IMR-90 (cell line): ENCODE measurements around the gene NKAIN4. TPM values are rescaled to one million over a fixed set of nuclear protein-coding genes. Genes with fewer than 3 reads are reported as not detected.
A peak's percentile ranks its signal among the peaks of the same experiment; 100 is the strongest.

Experiments
- ATAC-seq: fragments of 200-7000 bp; cut with Tn5 transposase; 2 replicates; pipeline ENCODE4 v1.9.1; 2020; ENCODE audit warnings: low read depth, mild to moderate bottlenecking, moderate library complexity
- BruUV-seq: library from RNA; stranded (reverse); fragments of 400-500 nt; replicated peaks from 2 replicates; lab custom pipeline; 2021; lab: Mats Ljungman, UMichigan
- CTCF ChIA-PET: fragments of 300-600 bp; formaldehyde crosslinking; extraction: SDS; loops from one replicate; lab custom pipeline; 2021; ENCODE audit warnings: antibody characterized with exemption; lab: Yijun Ruan, JAX
- POLR2A ChIA-PET: fragments of 300-600 bp; sonication (Branson Sonifier 250); formaldehyde crosslinking; loops from one replicate; lab custom pipeline; 2022; ENCODE audit warnings: antibody characterized with exemption; ENCODE audit not compliant: unreplicated experiment; lab: Charles Lee
- DNase-seq: peaks from one replicate; pipeline ENCODE4 v3.0.0; 2013
- H2AFZ ChIP-seq: replicated peaks from 2 replicates; pipeline ENCODE3; 2013; ENCODE audit warnings: low read length, mild to moderate bottlenecking; ENCODE audit not compliant: poor library complexity
- H2AK5ac ChIP-seq: 2 replicates; pipeline ENCODE4 v1.6.1; 2013; ENCODE audit warnings: low read depth, low read length, inconsistent platforms
- H2AK9ac ChIP-seq: replicated peaks from 2 replicates; pipeline ENCODE3; 2013; ENCODE audit warnings: mild to moderate bottlenecking, low read depth, low read length, moderate library complexity; ENCODE audit not compliant: poor library complexity
- H2BK120ac ChIP-seq: 2 replicates; pipeline ENCODE4 v1.6.1; 2013; ENCODE audit warnings: low read depth, low read length, inconsistent platforms
- H2BK15ac ChIP-seq: 3 replicates; pipeline ENCODE4 v1.6.1; 2013; ENCODE audit warnings: low read depth, low read length, inconsistent platforms
- H2BK20ac ChIP-seq: 2 replicates; pipeline ENCODE4 v1.6.1; 2013; ENCODE audit warnings: low read depth, mild to moderate bottlenecking, inconsistent platforms, low read length, moderate library complexity
- H2BK5ac ChIP-seq: 2 replicates; pipeline ENCODE4 v1.6.1; 2013; ENCODE audit warnings: mild to moderate bottlenecking, low read depth, low read length, inconsistent platforms; ENCODE audit not compliant: poor library complexity, severe bottlenecking
- H3K14ac ChIP-seq: replicated peaks from 2 replicates; pipeline ENCODE4 v1.6.1; 2013; ENCODE audit warnings: low read depth, low read length, inconsistent platforms
- H3K18ac ChIP-seq: 2 replicates; pipeline ENCODE4 v1.6.1; 2013; ENCODE audit warnings: low read depth, low read length, control low read depth
- H3K23ac ChIP-seq: 2 replicates; pipeline ENCODE4 v1.6.1; 2013; ENCODE audit warnings: low read depth, low read length, inconsistent platforms
- H3K27ac ChIP-seq: 2 replicates; pipeline ENCODE4 v1.5.1; 2013; ENCODE audit warnings: mild to moderate bottlenecking, control low read depth, low read length; ENCODE audit not compliant: insufficient read depth
- H3K27me3 ChIP-seq: 2 replicates; pipeline ENCODE4 v1.6.1; 2013; ENCODE audit warnings: low read length; ENCODE audit not compliant: control insufficient read depth, insufficient read depth
- H3K36me3 ChIP-seq: 2 replicates; pipeline ENCODE4 v1.6.1; 2013; ENCODE audit warnings: low read length, mixed read lengths; ENCODE audit not compliant: control insufficient read depth, insufficient read depth
- H3K4ac ChIP-seq: 2 replicates; pipeline ENCODE4 v1.6.1; 2013; ENCODE audit warnings: low read depth, low read length, inconsistent platforms
- H3K4me1 ChIP-seq: 2 replicates; pipeline ENCODE4 v1.6.1; 2013; ENCODE audit warnings: low read length, mixed read lengths; ENCODE audit not compliant: control insufficient read depth, insufficient read depth
- H3K4me2 ChIP-seq: 2 replicates; pipeline ENCODE4 v1.6.1; 2013; ENCODE audit warnings: low read depth, mild to moderate bottlenecking, control low read depth, low read length, moderate library complexity
- H3K4me3 ChIP-seq: 2 replicates; pipeline ENCODE4 v1.5.1; 2013; ENCODE audit warnings: low read depth, mild to moderate bottlenecking, control low read depth, low read length, moderate library complexity; ENCODE audit not compliant: insufficient read depth
- H3K56ac ChIP-seq: 2 replicates; pipeline ENCODE4 v1.6.1; 2013; ENCODE audit warnings: low read length, inconsistent platforms; ENCODE audit not compliant: insufficient read depth; ENCODE audit errors: extremely low read depth
- H3K79me1 ChIP-seq, 2 experiments: 2 replicates each; pipeline ENCODE4 v1.6.1; 2013; ENCODE audit warnings: low read length in 2 of 2, inconsistent platforms in 1 of 2, low read depth in 1 of 2
- H3K9ac ChIP-seq: 2 replicates; pipeline ENCODE4 v1.6.1; 2013; ENCODE audit warnings: low read depth, low read length, control low read depth
- H3K9me1 ChIP-seq: 2 replicates; pipeline ENCODE4 v1.6.1; 2013; ENCODE audit warnings: low read length, inconsistent platforms; ENCODE audit not compliant: insufficient read depth
- H3K9me3 ChIP-seq: 2 replicates; pipeline ENCODE4 v1.6.1; 2013; ENCODE audit warnings: low read length; ENCODE audit not compliant: control insufficient read depth, insufficient read depth
- H4K20me1 ChIP-seq: 2 replicates; pipeline ENCODE4 v1.6.1; 2013; ENCODE audit warnings: low read length, inconsistent platforms; ENCODE audit not compliant: insufficient read depth
- H4K5ac ChIP-seq: 2 replicates; pipeline ENCODE4 v1.6.1; 2013; ENCODE audit warnings: mild to moderate bottlenecking, low read depth, low read length, control low read depth
- H4K8ac ChIP-seq, 2 experiments: 2 replicates each; pipeline ENCODE4 v1.6.1; 2013; ENCODE audit warnings: low read depth in 2 of 2, low read length in 2 of 2, control low read depth in 1 of 2, inconsistent platforms in 1 of 2
- H4K91ac ChIP-seq: 2 replicates; pipeline ENCODE4 v1.6.1; 2013; ENCODE audit warnings: low read depth, low read length, inconsistent platforms; ENCODE audit not compliant: insufficient read depth
- CEBPB ChIP-seq: IDR thresholded peaks from 2 replicates; pipeline ENCODE4 v1.6.1; 2012; ENCODE audit warnings: low read depth, low read length, improper control_type of control experiment
- CHD1 ChIP-seq: IDR thresholded peaks from 2 replicates; pipeline ENCODE4 v1.6.1; 2012; ENCODE audit warnings: low read depth, low read length, improper control_type of control experiment
- FOS ChIP-seq: fragments of 150-350 bp; IDR thresholded peaks from 2 replicates; pipeline ENCODE4 v1.6.1; 2016; ENCODE audit warnings: low read depth, low read length
- MAFK ChIP-seq: IDR thresholded peaks from 2 replicates; pipeline ENCODE4 v1.6.1; 2012; ENCODE audit warnings: low read depth, low read length, improper control_type of control experiment
- MAZ ChIP-seq: IDR thresholded peaks from 2 replicates; pipeline ENCODE4 v1.6.1; 2012; ENCODE audit warnings: low read depth, mild to moderate bottlenecking, low read length, improper control_type of control experiment, moderate library complexity, borderline replicate concordance
- MXI1 ChIP-seq: IDR thresholded peaks from 2 replicates; pipeline ENCODE4 v1.6.1; 2012; ENCODE audit warnings: low read depth, mild to moderate bottlenecking, low read length, moderate library complexity, borderline replicate concordance
- POLR2A ChIP-seq: IDR thresholded peaks from 2 replicates; pipeline ENCODE4 v1.6.1; 2012; ENCODE audit warnings: mild to moderate bottlenecking, low read depth, low read length
- RAD21 ChIP-seq: IDR thresholded peaks from 2 replicates; pipeline ENCODE4 v1.6.1; 2012; ENCODE audit warnings: low read length, improper control_type of control experiment
- RFX5 ChIP-seq: IDR thresholded peaks from 2 replicates; pipeline ENCODE4 v1.8.0; 2012; ENCODE audit warnings: low read depth, mild to moderate bottlenecking, low read length, moderate library complexity
- SMC3 ChIP-seq: fragments of 150-350 bp; IDR thresholded peaks from 2 replicates; pipeline ENCODE4 v1.6.1; 2016; ENCODE audit warnings: low read depth, mild to moderate bottlenecking, antibody characterized with exemption, low read length, moderate library complexity
- USF2 ChIP-seq: fragments of 150-350 bp; IDR thresholded peaks from 2 replicates; pipeline ENCODE4 v1.6.1; 2017; ENCODE audit warnings: mild to moderate bottlenecking, antibody characterized with exemption, low read length, low read depth
- whole genome bisulfite sequencing, 2 experiments: methylation state at CpG; one replicate each; pipeline versions ENCODE4 v1.1.5 to v1.1.7; 2013; ENCODE audit warnings: missing lambda C conversion rate in 2 of 2; ENCODE audit not compliant: insufficient read length in 1 of 2; ENCODE audit errors: extremely low coverage in 2 of 2; 5-methylcytosine and 5-hydroxymethylcytosine counted together
- dilution Hi-C: fragments of 300-500 bp; cut with HindIII; formaldehyde crosslinking; loops from one replicate; pipeline ENCODE4 v1.14.3; 2018; ENCODE audit warnings: low sequenced_read_pairs; ENCODE audit not compliant: unreplicated experiment
- in situ Hi-C: fragments of 300-500 bp; cut with MboI; formaldehyde crosslinking; loops from 3 replicates; pipeline ENCODE4 v1.14.3; 2019; ENCODE audit warnings: low sequenced_read_pairs, inconsistent platforms, mixed read lengths
- intact Hi-C: fragments of 100-400 bp; cut with micrococcal nuclease; formaldehyde crosslinking; loops from 2 replicates; pipeline ENCODE4 v1.10.0; 2022
- polyA plus RNA-seq, 3 experiments: library from polyadenylated mRNA; depleted of rRNA; stranded (reverse); fragments of >200 nt; gene quantifications; 2 replicates each; pipeline ENCODE4 v1.2.3, GENCODE V29; 2012; ENCODE audit warnings: low replicate concordance in 1 of 3
- total RNA-seq: library from RNA; depleted of rRNA; stranded (reverse); fragments of >200 nt; gene quantifications from 2 replicates; pipeline ENCODE4 v1.2.3, GENCODE V29; 2012
- TF ChIP-seq, protein P1 (sequence below): conservative IDR thresholded peaks from 2 replicates; pipeline ENCODE4 v1.5.1; 2012; ENCODE audit warnings: mild to moderate bottlenecking, low read depth, low read length, improper control_type of control experiment
- TF ChIP-seq, protein P2 (sequence below): fragments of 150-350 bp; IDR thresholded peaks from 2 replicates; pipeline ENCODE4 v1.6.1; 2016; ENCODE audit warnings: low read depth, mild to moderate bottlenecking, low read length, moderate library complexity, borderline replicate concordance

NKAIN4 gene
- total and polyA plus RNA-seq, 2 of the 4 experiments (the other 2 are of a cell fraction), result not detected

DNA sequence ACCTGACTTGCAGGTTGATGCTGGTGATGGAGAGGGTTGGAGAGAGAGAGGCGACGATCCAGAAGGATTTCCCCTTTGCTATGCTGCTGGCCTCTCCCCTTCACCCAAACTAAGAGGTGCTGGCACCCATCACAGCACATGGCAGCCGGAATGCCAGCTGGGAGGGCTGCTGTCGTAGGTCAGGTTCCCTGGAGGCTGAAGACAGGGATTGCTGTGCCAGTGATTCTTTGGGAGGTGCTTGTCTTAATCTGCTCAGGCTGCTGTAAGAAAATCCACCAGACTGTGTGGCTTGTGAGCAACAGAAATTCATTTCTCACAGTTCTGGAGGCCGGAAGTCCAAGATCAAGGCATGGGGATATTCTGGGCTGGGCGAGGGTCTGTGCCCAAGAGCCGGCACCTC is 14.0 kb upstream of the NKAIN4 start:
- H3K9ac ChIP-seq, result no peak overlapping the region
- in situ Hi-C loops, result no loop called here
- TF ChIP-seq POLR2A (no peak), FOS (no peak), RAD21 (no peak), MXI1 (no peak), USF2 (no peak), CHD1 (no peak), MAZ (no peak), CEBPB (no peak), SMC3 (no peak), RFX5 (no peak), MAFK (no peak)
- TF ChIP-seq, protein P1, sequence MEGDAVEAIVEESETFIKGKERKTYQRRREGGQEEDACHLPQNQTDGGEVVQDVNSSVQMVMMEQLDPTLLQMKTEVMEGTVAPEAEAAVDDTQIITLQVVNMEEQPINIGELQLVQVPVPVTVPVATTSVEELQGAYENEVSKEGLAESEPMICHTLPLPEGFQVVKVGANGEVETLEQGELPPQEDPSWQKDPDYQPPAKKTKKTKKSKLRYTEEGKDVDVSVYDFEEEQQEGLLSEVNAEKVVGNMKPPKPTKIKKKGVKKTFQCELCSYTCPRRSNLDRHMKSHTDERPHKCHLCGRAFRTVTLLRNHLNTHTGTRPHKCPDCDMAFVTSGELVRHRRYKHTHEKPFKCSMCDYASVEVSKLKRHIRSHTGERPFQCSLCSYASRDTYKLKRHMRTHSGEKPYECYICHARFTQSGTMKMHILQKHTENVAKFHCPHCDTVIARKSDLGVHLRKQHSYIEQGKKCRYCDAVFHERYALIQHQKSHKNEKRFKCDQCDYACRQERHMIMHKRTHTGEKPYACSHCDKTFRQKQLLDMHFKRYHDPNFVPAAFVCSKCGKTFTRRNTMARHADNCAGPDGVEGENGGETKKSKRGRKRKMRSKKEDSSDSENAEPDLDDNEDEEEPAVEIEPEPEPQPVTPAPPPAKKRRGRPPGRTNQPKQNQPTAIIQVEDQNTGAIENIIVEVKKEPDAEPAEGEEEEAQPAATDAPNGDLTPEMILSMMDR, result no peak
- TF ChIP-seq, protein P2, sequence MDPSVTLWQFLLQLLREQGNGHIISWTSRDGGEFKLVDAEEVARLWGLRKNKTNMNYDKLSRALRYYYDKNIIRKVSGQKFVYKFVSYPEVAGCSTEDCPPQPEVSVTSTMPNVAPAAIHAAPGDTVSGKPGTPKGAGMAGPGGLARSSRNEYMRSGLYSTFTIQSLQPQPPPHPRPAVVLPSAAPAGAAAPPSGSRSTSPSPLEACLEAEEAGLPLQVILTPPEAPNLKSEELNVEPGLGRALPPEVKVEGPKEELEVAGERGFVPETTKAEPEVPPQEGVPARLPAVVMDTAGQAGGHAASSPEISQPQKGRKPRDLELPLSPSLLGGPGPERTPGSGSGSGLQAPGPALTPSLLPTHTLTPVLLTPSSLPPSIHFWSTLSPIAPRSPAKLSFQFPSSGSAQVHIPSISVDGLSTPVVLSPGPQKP, result no peak
- no peaks in the 10 kb centered on the region for H3K9me3 ChIP-seq
- H3K27me3 ChIP-seq, result peaks cover 27% of the 10 kb centered on the region
- H2BK15ac ChIP-seq, result no peak overlapping the region
- no peak overlapping the region for H3K23ac ChIP-seq
- ATAC-seq, result no peak
- dilution Hi-C loops, result no loop called here
- ChIA-PET CTCF (no interaction called here), POLR2A (no interaction called here)
- H3K18ac ChIP-seq, result no peak overlapping the region
- 0 out of 2 replicates have a peak, but pooled peaks cover 2% of the 10 kb centered on the region for H4K20me1 ChIP-seq
- DNase-seq, result no peak
- no peak overlapping the region for H2BK120ac ChIP-seq
- 0 out of 2 replicates have a peak, but pooled peaks cover 2% of the 10 kb centered on the region for H3K9me1 ChIP-seq
- no peak overlapping the region for H3K14ac ChIP-seq
- 80% methylated on average over 2 of the region's 7 CpGs; no CpG with 5 or more reads in 1 of the 2 experiments for WGBS, 2 experiments
- peaks cover 0 to 9% of the 10 kb centered on the region in 2 experiments; a peak in 3 of 4 replicates for H3K79me1 ChIP-seq
- H3K4me2 ChIP-seq, result no peak overlapping the region
- no peak overlapping the region for H3K27ac ChIP-seq
- H4K5ac ChIP-seq, result no peak overlapping the region
- H3K4me1 ChIP-seq, result no peaks in the 10 kb centered on the region; the same call in none of the 2 replicates
- no peak overlapping the region for H2BK5ac ChIP-seq
- intact Hi-C loops, result no loop called here
- no peak overlapping the region for H4K91ac ChIP-seq
- no TSS peak for BruUV-seq
- no peaks in the 10 kb centered on the region for H3K36me3 ChIP-seq
- no peak overlapping the region for H3K56ac ChIP-seq
- H2AK9ac ChIP-seq, result peak overlapping the region; percentile 31
- no peak overlapping the region for H2BK20ac ChIP-seq
- no peak overlapping the region for H3K4me3 ChIP-seq
- H4K8ac ChIP-seq, result no peak overlapping the region
- no peak overlapping the region for H2AK5ac ChIP-seq
- no peak overlapping the region for H2AFZ ChIP-seq
- no peak overlapping the region for H3K4ac ChIP-seq
